Activated CD8-positive, alpha-beta memory T cell treated with anti-CD3 and anti-CD28 coated beads for 4 hours (primary cell): ENCODE measurements around the gene EIF4G2.
"Not testable (repeated sequence)": the region's sequence is repeated elsewhere in the genome, so short reads cannot be mapped to it uniquely, and the experiment has no call there.

ENCODE experiments used
- DNase-seq, 2 donors: peaks; one replicate each; pipeline ENCODE4 v3.0.0-alpha.2; 2020; ENCODE audit warnings: low read depth in 2 of 2

Gene EIF4G2

DNA sequence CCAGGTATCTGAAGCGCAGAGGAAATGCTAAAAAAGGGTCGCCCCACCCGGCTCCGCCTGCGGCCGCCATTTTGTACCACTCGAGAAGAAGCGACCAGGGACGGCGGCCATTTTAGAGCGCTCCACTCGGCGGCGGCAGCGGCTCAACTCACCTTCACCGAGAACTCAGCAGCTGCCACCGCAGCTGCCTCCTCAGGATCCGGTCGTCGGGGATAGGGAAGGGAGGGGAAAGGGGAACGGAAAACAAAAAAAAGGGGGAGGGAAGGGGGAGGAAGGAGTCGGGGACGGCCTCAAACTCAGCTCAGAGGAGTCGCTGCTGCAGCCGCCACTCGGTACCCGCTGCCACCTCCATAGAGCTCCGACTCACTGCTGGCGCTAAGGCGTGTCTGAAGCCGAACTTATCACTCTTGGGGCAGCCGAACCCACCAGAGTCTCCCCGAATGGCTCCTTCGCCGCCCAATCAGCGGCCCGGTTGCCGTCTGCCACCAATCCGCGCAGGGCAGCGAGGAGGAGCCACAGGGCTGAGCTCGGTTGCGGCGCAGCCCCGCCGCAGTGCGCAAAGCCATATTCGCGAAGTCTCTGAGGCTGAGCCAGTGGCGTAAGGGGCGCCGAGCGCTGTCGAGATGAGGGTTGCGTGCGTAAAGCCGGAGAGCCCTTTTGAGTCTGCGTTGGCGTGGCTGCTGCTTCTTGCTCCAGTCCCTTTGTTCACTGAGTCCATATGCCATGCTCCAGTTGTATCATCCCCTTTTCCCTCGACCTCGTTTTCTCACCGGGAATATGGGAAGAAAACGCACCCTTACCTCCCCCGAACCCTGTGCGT, at the start of gene EIF4G2:
EIF4G2 (minus strand) TSS at position 374 of the 820 bp plus-strand sequence.
- peak; percentile 95 to 97 for DNase-seq

DNA sequence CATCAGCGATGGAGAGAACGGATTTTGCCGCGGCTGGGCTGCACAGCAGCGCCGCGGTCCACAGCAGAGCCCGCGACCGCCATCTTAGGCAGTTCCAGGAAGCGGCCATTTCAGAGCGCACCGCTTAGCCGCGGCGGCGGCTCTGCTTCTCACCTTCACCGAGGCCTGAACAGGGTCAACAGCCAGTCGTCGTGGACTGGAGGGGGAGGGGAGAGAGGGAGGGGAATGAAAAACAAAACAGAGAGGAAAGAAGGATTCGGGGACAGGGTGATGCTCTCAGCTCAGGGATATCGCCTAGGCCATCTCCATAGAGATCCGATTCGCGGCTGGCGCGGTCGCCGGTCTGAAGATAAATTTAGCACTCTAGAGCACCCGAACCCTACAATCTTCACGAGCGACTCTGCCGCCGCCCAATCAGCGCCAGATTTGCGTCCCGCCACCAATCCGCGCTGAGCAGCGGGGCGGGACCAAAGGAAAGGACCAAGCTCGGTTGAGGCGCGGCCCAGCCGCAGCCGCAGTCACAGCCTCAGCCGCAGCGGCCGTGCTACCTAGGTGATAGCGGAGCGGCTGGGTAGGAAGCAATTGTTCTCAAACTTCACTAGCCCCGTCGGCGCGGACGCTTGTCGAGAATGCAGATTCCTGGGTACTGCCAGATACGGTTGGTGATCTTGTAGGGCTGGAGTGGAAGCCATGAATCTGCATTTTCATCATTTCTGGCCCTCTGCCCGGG, 49.1 kb upstream of the EIF4G2 start, which contains the start of gene ZBED5:
ZBED5 (minus strand) TSS at position 345 of the 730 bp plus-strand sequence. CDS start 3,108 bp downstream, outside the sequence.
- peak; percentile 87 to 88 for DNase-seq

GRCh38 chr11:10857459-10857708, 48.7 kb upstream of the EIF4G2 start:
- DNase-seq: no peak

DNA sequence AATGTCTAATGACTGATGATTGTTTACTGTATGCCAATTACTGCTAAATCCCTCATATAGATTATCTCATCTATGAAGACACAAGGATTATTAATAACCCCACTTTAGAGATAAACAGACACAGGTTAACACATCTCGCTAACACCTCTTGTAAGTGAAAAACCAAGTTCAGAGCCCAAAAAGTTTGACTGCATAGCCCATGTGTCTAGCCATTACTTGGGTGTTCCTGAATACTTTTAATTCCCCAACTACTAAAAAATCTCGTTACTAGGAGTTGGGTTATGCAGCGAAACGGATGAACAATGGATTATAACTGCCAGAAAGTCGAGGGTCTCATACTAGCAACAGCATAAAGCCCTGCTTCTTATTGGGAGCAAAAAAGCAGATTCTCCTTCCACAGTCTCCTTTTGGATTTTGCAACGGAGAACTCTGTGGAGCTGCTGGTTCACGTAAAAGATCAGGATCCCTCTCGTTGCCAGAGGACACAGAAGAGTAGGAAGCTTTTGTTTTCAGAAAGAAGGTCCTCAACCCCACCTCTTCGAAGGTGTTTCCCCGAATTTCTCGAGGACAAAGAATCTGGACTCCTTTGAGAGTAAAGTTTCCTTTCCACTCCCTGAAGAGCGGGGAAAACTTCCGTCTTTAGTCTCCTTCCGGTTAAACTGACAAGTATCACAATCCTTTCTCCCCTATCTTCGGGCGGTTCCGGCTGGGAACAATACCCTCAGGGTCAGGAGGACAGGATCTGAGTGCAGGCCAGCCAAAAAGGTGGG, 48.1 kb upstream of the EIF4G2 start:
- no peak for DNase-seq

DNA sequence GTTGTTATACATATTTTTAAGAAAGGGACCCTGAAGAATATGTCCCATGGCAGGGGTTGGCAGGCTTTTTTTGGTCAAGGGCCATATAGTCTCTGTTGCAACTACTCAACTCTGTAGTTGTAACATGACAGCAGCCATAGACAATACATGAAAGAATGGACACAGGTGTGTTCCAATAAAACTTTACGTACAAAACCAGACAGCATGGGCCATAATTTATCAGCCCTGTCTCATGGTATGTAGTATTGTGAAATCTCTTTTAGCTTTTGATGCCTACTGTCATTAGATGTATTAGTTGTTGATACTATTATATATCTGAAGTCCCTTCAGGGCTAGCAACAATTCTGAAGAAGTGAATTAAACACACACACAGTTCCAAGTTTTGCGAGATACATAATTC, 46.6 kb upstream of the EIF4G2 start:
- no peak for DNase-seq

DNA sequence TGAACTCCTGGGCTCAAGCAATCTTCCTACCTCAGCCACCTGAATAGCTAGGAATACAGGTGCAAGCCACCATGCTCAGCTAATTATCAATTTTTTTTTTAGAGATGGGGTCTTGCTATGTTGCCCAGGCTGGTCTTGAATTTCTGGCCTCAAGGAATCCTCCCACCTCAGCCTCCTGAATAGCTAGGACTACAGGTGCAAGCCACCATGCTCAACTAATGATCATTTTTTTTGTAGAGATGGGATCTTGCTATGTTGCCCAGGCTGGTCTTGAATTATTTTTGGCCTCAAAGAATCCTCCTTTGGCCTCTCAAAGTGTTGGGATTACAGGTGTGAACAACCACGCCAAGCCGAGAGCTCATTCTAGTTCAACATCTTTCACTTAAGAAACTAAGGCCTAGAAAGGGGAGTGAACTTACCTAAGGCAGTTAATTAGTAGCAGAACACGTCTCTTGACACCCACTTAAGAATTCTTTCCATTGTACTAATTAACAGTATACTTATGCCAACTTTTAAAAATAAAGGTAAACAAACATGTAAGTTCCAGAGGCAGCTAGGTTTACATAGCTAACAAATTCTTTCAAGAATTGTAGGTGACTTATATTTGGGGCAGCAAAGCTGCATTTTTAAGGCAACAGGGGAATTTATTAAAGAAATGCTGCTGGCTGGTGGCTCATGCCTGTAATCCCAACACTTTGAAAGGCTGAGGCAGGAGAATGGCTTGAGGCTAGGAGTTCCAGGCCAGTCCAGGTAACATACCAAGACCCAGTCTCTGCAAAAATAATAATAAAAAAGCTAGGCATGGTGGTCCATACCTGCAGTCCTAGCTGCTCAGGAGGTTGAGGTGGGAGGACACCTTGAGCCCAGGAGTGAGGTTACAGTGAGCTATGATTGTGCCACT, 39.5 kb upstream of the EIF4G2 start:
- no peak for DNase-seq

GRCh38 chr11:10846660-10847059, 37.9 kb upstream of the EIF4G2 start:
- no peak for DNase-seq

DNA sequence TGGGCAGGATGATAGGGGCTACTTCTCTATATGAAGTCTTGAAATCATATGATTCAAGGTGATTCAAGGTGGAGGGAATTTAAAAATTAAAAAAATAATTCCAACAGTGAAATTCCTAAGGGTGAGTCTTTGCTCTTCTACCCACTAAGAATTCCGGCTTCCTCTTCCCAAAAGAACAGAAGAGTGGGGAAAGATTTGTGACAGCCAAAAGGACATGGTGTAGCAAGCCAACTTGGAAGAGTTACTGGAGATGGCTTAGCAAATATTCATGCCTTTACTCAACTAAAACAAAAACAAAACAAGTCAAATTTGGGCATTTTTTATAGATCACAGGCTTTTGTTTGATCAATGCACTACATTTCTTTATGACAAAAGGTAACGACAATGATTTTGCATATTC, 36.9 kb upstream of the EIF4G2 start:
- no peak for DNase-seq

GRCh38 chr11:10844796-10845195, 36.1 kb upstream of the EIF4G2 start:
- no peak for DNase-seq

DNA sequence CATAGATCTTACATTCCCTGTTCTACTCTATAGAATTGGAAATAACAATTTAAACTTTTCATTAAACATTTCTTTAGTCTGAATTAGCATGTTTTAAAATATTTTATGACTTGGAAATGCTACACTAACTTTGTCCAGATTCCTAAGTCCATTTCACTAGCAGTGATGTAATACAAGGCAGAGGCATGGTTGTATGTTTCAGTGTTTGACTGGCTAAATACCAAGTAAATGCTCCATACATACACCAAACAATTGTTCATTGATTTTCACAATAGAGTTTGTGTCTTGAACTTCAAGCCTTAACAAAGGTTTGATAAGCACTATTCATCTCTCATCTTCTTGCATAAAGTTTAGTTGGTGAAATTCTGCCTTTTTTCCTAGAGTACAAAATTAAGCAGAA, 35.6 kb upstream of the EIF4G2 start:
- no peak for DNase-seq

DNA sequence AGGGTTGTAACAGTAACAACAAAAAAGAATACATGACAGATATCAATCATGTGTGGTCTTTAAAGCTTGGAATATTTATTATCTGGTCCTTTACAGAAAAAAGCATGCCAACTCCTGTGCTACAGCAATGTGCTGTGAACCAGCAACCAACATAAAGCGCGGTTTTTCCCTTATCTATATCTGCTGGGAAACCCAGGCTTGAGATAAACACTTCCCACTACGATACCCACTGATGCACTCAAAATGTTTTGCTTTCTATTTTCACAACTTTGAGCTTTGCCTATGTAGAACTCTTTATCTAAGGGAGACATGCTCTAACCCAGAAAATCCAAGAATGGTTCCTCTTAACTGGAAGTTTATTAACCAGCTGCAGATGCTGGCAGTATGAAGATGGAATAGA, 30.2 kb upstream of the EIF4G2 start:
- no peak for DNase-seq

- no peak for DNase-seq
Measured at GRCh38 chr11:10838083-10838482, 29.4 kb upstream of the EIF4G2 start.

DNA sequence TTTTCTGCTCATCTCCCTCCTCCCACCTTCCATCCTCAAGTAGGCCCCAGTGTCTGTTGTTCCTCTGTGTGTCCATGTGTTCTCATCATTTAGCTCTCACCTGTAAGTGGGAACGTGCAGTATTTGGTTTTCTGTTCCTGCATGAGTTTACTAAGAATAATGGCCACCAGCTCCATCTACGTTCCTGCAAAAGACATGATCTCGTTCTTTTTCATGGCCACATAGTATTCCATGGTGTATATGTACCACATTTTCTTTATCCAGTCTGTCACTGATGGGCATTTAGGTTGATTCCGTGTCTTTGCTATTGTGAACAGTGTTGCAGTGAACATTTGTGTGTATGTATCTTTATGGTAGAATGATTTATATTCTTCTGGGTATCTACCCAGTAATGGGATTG, 28.2 kb upstream of the EIF4G2 start:
- not testable (repeated sequence) for DNase-seq

- no peak for DNase-seq
Measured at GRCh38 chr11:10829139-10829538, 20.4 kb upstream of the EIF4G2 start.

DNA sequence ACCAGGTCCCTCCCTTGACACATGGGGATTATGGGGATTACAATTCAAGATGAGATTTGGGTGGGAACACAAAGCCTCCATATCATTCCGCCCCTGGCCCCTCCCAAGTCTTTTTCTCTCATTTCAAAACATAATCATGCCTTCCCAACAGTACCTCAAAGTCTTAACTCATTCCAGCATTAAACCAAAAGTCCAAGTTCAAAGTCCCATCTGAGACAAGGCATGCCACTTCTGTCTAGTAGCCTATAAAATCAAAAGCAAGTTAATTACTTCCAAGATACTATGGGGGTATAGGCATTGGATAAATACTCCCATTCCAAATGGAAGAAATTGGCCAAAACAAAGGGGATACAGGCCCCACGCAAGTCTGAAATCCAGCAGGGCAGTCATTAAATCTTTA, 19.7 kb upstream of the EIF4G2 start:
- DNase-seq: no peak

- no peak for DNase-seq
Measured at GRCh38 chr11:10824888-10825287, 16.2 kb upstream of the EIF4G2 start.

- DNase-seq: no peak
Measured at GRCh38 chr11:10823152-10823579, 14.4 kb upstream of the EIF4G2 start.

DNA sequence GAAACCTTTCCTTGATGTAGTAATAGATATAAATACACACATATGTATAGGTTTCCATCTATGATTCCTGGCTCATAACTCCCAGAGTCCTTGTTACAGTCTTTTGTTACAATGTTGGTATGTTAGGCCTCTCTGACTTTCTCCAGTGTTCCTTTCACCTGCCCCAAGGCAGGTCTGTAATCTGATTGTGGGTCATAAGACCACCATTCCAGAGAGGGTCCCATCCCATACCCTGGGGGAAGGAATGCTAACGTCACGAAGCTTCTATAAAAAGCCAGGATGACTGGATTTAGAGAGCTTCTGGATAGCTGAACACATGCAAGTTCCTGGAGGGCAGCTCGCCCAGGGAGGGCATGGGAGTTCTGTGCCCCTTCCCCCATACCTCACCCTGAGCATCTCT, 13.8 kb upstream of the EIF4G2 start:
- DNase-seq: not testable (repeated sequence)

DNA sequence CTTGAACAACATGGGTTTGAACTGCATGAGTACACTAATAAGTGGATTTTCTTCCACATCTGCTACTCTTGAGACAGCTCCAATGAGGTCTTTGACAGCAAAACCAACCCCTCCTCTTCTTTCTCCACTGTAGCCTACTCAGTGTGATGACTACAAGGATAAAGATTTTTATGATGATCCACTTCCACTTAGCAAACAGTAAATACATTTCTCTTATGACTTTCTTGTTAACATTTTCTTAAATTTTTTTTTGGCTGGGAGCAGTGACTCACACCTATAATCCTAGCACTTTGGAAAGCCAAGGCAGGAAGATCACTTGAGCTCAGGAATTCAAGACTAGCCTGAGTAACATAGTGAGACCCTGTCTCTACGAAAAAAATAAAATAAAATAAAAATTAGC, 9.9 kb upstream of the EIF4G2 start:
- no peak for DNase-seq

DNA sequence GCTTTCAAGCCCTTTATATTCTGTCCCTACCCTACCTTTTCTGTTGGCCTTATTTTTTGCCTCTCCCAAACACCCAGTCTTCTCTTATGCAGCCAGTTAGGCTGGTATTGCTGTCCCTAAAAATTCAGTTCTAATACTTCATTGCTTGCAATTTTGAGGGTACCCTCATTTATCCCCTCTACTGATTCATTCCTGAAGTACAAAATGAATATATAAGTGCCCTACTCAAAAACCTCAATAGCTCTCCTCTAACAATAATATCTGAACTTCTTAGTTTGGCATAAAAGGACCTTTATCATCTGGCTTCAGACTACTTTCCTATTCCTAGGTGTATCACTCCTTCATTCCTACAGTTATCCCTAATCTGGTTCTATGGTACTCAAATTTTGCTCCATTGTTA, 5.2 kb upstream of the EIF4G2 start:
- no peak for DNase-seq

- DNase-seq: no peak
Measured at GRCh38 chr11:10809373-10810160, 841 bp upstream of the EIF4G2 start.
